Endothelial cell of umbilical vein (primary cell): ENCODE results near the gene MYO1E. TPM values are rescaled to one million over a fixed set of nuclear protein-coding genes. Genes with fewer than 3 reads are reported as not detected.

Experiments used
- BruUV-seq: library from RNA; stranded (reverse); fragments of 400-500 nt; replicated peaks from 2 replicates; lab custom pipeline; 2021; lab: Mats Ljungman, UMichigan
- CTCF ChIA-PET: fragments of 300-600, 350-600 bp; sonication (Branson Sonifier 250); formaldehyde crosslinking; loops from one replicate; lab custom pipeline; 2021; ENCODE audit warnings: antibody characterized with exemption, inconsistent platforms; lab: Charles Lee
- POLR2A ChIA-PET: fragments of 300-600, 350-600 bp; sonication (Branson Sonifier 250); formaldehyde crosslinking; loops from one replicate; lab custom pipeline; 2021; ENCODE audit warnings: antibody characterized with exemption, inconsistent platforms; lab: Charles Lee
- DNase-seq: peaks from one replicate; pipeline ENCODE4 v3.0.0-alpha.2; 2011; ENCODE audit warnings: low read depth, low spot score
- FAIRE-seq: peaks from 2 replicates; lab custom pipeline; 2011; peaks lifted over from hg19 to GRCh38; lab: Jason Lieb, UNC
- H2AFZ ChIP-seq: 2 replicates; pipeline ENCODE4 v1.6.0; 2012; ENCODE audit warnings: low read depth, low read length, control low read depth, inconsistent platforms
- H3K27ac ChIP-seq: 2 replicates; pipeline ENCODE4 v1.5.1; 2011; ENCODE audit warnings: low read depth, mild to moderate bottlenecking, control low read depth, low read length, moderate library complexity; ENCODE audit not compliant: insufficient read depth
- H3K27me3 ChIP-seq, 2 experiments: 2 replicates each; pipeline versions ENCODE4 v1.6.0 to v1.6.1; 2011; ENCODE audit warnings: low read length in 2 of 2, mixed read lengths in 1 of 2; ENCODE audit not compliant: control insufficient read depth in 2 of 2, insufficient read depth in 2 of 2
- H3K36me3 ChIP-seq, 2 experiments: 2 replicates in 1 of 2; 3 replicates in 1 of 2; pipeline ENCODE4 v1.5.1; 2011; ENCODE audit warnings: low read length in 2 of 2, mild to moderate bottlenecking in 1 of 2, moderate library complexity in 1 of 2; ENCODE audit not compliant: control insufficient read depth in 2 of 2, insufficient read depth in 2 of 2; ENCODE audit errors: extremely low read depth in 1 of 2
- H3K4me1 ChIP-seq: 3 replicates; pipeline ENCODE4 v1.5.1; 2011; ENCODE audit warnings: mild to moderate bottlenecking, low read length; ENCODE audit not compliant: control insufficient read depth, insufficient read depth; ENCODE audit errors: extremely low read depth
- H3K4me2 ChIP-seq: 2 replicates; pipeline ENCODE4 v1.6.1; 2011; ENCODE audit warnings: low read length, control low read depth, mixed read lengths; ENCODE audit not compliant: insufficient read depth
- H3K4me3 ChIP-seq, 3 experiments: fragments of 200-600 bp in 1 of 3; sonication (generic), shearing (Covaris generic) in 1 of 3; replicated peaks in 1 of 3; 2 replicates each; pipeline ENCODE4 v1.5.1; 2011 to 2016; ENCODE audit warnings: control low read depth in 3 of 3, low read length in 3 of 3, mild to moderate bottlenecking in 2 of 3, inconsistent platforms in 1 of 3, low read depth in 1 of 3, moderate library complexity in 1 of 3; ENCODE audit not compliant: insufficient read depth in 1 of 3
- H3K79me2 ChIP-seq: 2 replicates; pipeline ENCODE4 v1.6.0; 2012; ENCODE audit warnings: low read length, inconsistent platforms; ENCODE audit not compliant: control insufficient read depth, insufficient read depth
- H3K9ac ChIP-seq: replicated peaks from 2 replicates; pipeline ENCODE3; 2011; ENCODE audit warnings: low read length, control low read depth; ENCODE audit not compliant: insufficient read depth; ENCODE audit errors: extremely low read depth
- H3K9me1 ChIP-seq: replicated peaks from 3 replicates; pipeline ENCODE4 v1.6.0; 2011; ENCODE audit warnings: mild to moderate bottlenecking, low read length; ENCODE audit not compliant: control insufficient read depth, insufficient read depth; ENCODE audit errors: extremely low read depth
- H3K9me3 ChIP-seq: replicated peaks from 2 replicates; pipeline ENCODE4 v1.5.1; 2012; ENCODE audit warnings: low read length, inconsistent platforms; ENCODE audit not compliant: control insufficient read depth, insufficient read depth
- H4K20me1 ChIP-seq: replicated peaks from 2 replicates; pipeline ENCODE3; 2011; ENCODE audit warnings: mild to moderate bottlenecking, low read length; ENCODE audit not compliant: control insufficient read depth, insufficient read depth; ENCODE audit errors: extremely low read depth
- CTCF ChIP-seq, 2 donors: IDR thresholded peaks; 1 replicate in 1 of 2; 2 replicates in 1 of 2; pipeline ENCODE4 v1.5.1; 2011; ENCODE audit warnings: low read length in 2 of 2, mild to moderate bottlenecking in 2 of 2, moderate library complexity in 2 of 2, control low read depth in 1 of 2, inconsistent platforms in 1 of 2, low read depth in 1 of 2; ENCODE audit not compliant: insufficient read depth in 1 of 2; ENCODE audit errors: extremely low read depth in 1 of 2
- EZH2 ChIP-seq: IDR thresholded peaks from 2 replicates; pipeline ENCODE4 v1.6.1; 2012; ENCODE audit warnings: borderline replicate concordance, low read depth, mild to moderate bottlenecking, moderate library complexity, low read length, inconsistent platforms; ENCODE audit not compliant: severe bottlenecking
- FOS ChIP-seq: IDR thresholded peaks from 2 replicates; pipeline ENCODE4 v1.6.1; 2011; ENCODE audit warnings: mild to moderate bottlenecking, low read length, moderate library complexity, borderline replicate concordance; ENCODE audit not compliant: insufficient read depth
- GATA2 ChIP-seq: IDR thresholded peaks from 2 replicates; pipeline ENCODE4 v1.7.0; 2011; ENCODE audit warnings: low read depth, mild to moderate bottlenecking, moderate library complexity, mixed read lengths, low read length; ENCODE audit not compliant: insufficient read length, insufficient read depth
- JUN ChIP-seq: IDR thresholded peaks from 2 replicates; pipeline ENCODE4 v1.6.1; 2011; ENCODE audit warnings: borderline replicate concordance, low read depth; ENCODE audit not compliant: insufficient read length, insufficient read depth
- MAX ChIP-seq: IDR thresholded peaks from 2 replicates; pipeline ENCODE4 v1.6.1; 2011; ENCODE audit not compliant: insufficient read depth, insufficient read length
- MYC ChIP-seq: IDR thresholded peaks from one replicate; pipeline ENCODE4 v1.6.1; 2011; ENCODE audit warnings: mild to moderate bottlenecking, low read depth, low read length
- POLR2A ChIP-seq: IDR thresholded peaks from 2 replicates; pipeline ENCODE4 v1.6.1; 2012; ENCODE audit warnings: low read depth, mild to moderate bottlenecking, control low read depth, low read length
- POLR2AphosphoS5 ChIP-seq: IDR thresholded peaks from 2 replicates; pipeline ENCODE4 v1.6.1; 2012; ENCODE audit warnings: low read depth, mild to moderate bottlenecking, control low read depth, low read length, moderate library complexity; ENCODE audit not compliant: insufficient read depth
- dilution Hi-C: fragments of 300-500 bp; cut with MboI; formaldehyde crosslinking; loops from one replicate; pipeline ENCODE4 v1.15.0; 2019; ENCODE audit warnings: low sequenced_read_pairs; ENCODE audit not compliant: extremely low pct_ligation_motif_present
- intact Hi-C: fragments of 100-400 bp; cut with micrococcal nuclease; formaldehyde crosslinking; loops from one replicate; pipeline ENCODE4 v1.10.0; 2022
- polyA plus RNA-seq, 4 experiments: library from polyadenylated mRNA; depleted of rRNA in 3 of 4; stranded (reverse) in 3 of 4; unstranded in 1 of 4; fragments of >200 nt; gene quantifications; 2 replicates each; pipeline versions ENCODE4 v1.2.1 to v1.2.3, GENCODE V29; 2011 to 2012; ENCODE audit warnings: missing spikeins in 1 of 4
- total RNA-seq: library from RNA; stranded (reverse); gene quantifications from 2 replicates; pipeline ENCODE4 v1.2.3, GENCODE V29; 2021

Gene MYO1E
- total and polyA plus RNA-seq, 2 donors (not counting 3 experiments of a cell fraction or from before 2014, with no cell fraction given): 31.6 to 218 TPM

GRCh38 chr15:59339252-59339672 is 33.4 kb downstream of the MYO1E start:
- no peaks in the 10 kb centered on the region for H3K9me3 ChIP-seq
- no peak for TF ChIP-seq MYC
- TF ChIP-seq MAX: no peak
- no peak for TF ChIP-seq JUN
- TF ChIP-seq POLR2AphosphoS5: no peak
- TF ChIP-seq EZH2: no peak
- TF ChIP-seq GATA2: no peak
- TF ChIP-seq FOS: no peak
- no peak for TF ChIP-seq POLR2A
- TF ChIP-seq CTCF (IDR thresholded peaks at IDR 0.05; ENCODE audit: extremely low read depth in 1 of 2, insufficient read depth in 1 of 2, low read depth in 1 of 2, low read length in 2 of 2): no peak
- BruUV-seq: no TSS peak
- no peak for DNase-seq
- no peak overlapping the region for H3K4me3 ChIP-seq
- ChIA-PET CTCF (no interaction called here), POLR2A (no interaction called here)
- dilution Hi-C loops (no loop called here), intact Hi-C loops (no loop called here)
- H3K79me2 ChIP-seq: peaks cover 52% of the 10 kb centered on the region
- H3K27me3 ChIP-seq: no peaks in the 10 kb centered on the region
- no peak for FAIRE-seq
- peaks cover 7% of the 10 kb centered on the region for H4K20me1 ChIP-seq
- no peak overlapping the region for H3K9ac ChIP-seq
- H3K27ac ChIP-seq: no peak overlapping the region
- no peak overlapping the region for H2AFZ ChIP-seq
- H3K4me2 ChIP-seq: no peak overlapping the region
- no peaks in the 10 kb centered on the region for H3K36me3 ChIP-seq
- no peaks in the 10 kb centered on the region for H3K9me1 ChIP-seq
- H3K4me1 ChIP-seq: no peaks in the 10 kb centered on the region
